Measurements from ENCODE around the gene AHI1. TPM values are rescaled to one million over a fixed set of nuclear protein-coding genes. Genes with fewer than 3 reads are reported as not detected.

The AHI1 gene
- total and polyA plus RNA-seq, 2 donors from 2014 or later, result 9.1 to 28.5 TPM

- no peak for FAIRE-seq
Observed at GRCh38 chr6:135402311-135402710, 95.2 kb downstream of the AHI1 start.

GRCh38 chr6:135397172-135397952 lies 100.2 kb downstream of the AHI1 start:
- H3K27ac ChIP-seq (ENCODE audit: low read depth in 2 of 2, low read length in 2 of 2), result no peak overlapping the region
- no peaks in the 10 kb centered on the region for H3K9me3 ChIP-seq (ENCODE audit: control insufficient read depth in 2 of 3, insufficient read depth in 1 of 3, low read length in 3 of 3)
- H3K36me3 ChIP-seq (ENCODE audit: control insufficient read depth in 2 of 3, insufficient read depth in 3 of 3, low read length in 3 of 3), result no peaks in the 10 kb centered on the region
- no peaks in the 10 kb centered on the region for H3K27me3 ChIP-seq (ENCODE audit: control insufficient read depth, insufficient read depth, low read length)
- H3K4me1 ChIP-seq (ENCODE audit: control insufficient read depth in 2 of 3, insufficient read depth in 2 of 3, low read depth in 1 of 3, low read length in 3 of 3), result no peaks in the 10 kb centered on the region
- no peak for DNase-seq
- FAIRE-seq, result no peak
- TF ChIP-seq CTCF (IDR thresholded peaks at IDR 0.05; ENCODE audit: borderline replicate concordance, extremely low read depth, insufficient read depth), result no peak
- H3K4me3 ChIP-seq (ENCODE audit: low read length in 3 of 3), result no peak overlapping the region
- intact Hi-C loops (cut with DNase I), result no loop called here
- H3K9ac ChIP-seq (ENCODE audit: low read length in 3 of 3), result no peak overlapping the region

More at GRCh38 chr6:135402311-135402710, 95.2 kb downstream of the AHI1 start:
- Histone ChIP-seq H3K4me3 (ENCODE audit: low read length in 3 of 3) (no peak overlapping the region), H3K27me3 (ENCODE audit: control insufficient read depth, insufficient read depth, low read length) (no peaks in the 10 kb centered on the region), H3K9ac (ENCODE audit: low read length in 3 of 3) (no peak overlapping the region), H3K9me3 (ENCODE audit: control insufficient read depth in 2 of 3, insufficient read depth in 1 of 3, low read length in 3 of 3) (no peaks in the 10 kb centered on the region), H3K4me1 (ENCODE audit: control insufficient read depth in 2 of 3, insufficient read depth in 2 of 3, low read depth in 1 of 3, low read length in 3 of 3) (no peaks in the 10 kb centered on the region), H3K36me3 (ENCODE audit: control insufficient read depth in 2 of 3, insufficient read depth in 3 of 3, low read length in 3 of 3) (peaks cover 0 to 4% (median 0%) of the 10 kb centered on the region in 3 donors), H3K27ac (ENCODE audit: low read depth in 2 of 2, low read length in 2 of 2) (no peak overlapping the region)
- no peak for DNase-seq
- no peak for TF ChIP-seq CTCF (IDR thresholded peaks at IDR 0.05; ENCODE audit: borderline replicate concordance, extremely low read depth, insufficient read depth)
- intact Hi-C loops (cut with DNase I), result no loop called here

- no peak overlapping the region for H3K9ac ChIP-seq (ENCODE audit: low read length in 3 of 3)
- no peak for TF ChIP-seq CTCF (IDR thresholded peaks at IDR 0.05; ENCODE audit: borderline replicate concordance, extremely low read depth, insufficient read depth)
- no peaks in the 10 kb centered on the region for H3K27me3 ChIP-seq (ENCODE audit: control insufficient read depth, insufficient read depth, low read length)
- H3K9me3 ChIP-seq (ENCODE audit: control insufficient read depth in 2 of 3, insufficient read depth in 1 of 3, low read length in 3 of 3), result no peaks in the 10 kb centered on the region
- no peak overlapping the region for H3K4me3 ChIP-seq (ENCODE audit: low read length in 3 of 3)
- FAIRE-seq, result no peak
- no peak overlapping the region for H3K27ac ChIP-seq (ENCODE audit: low read depth in 2 of 2, low read length in 2 of 2)
- H3K4me1 ChIP-seq (ENCODE audit: control insufficient read depth in 2 of 3, insufficient read depth in 2 of 3, low read depth in 1 of 3, low read length in 3 of 3), result no peaks in the 10 kb centered on the region
- H3K36me3 ChIP-seq (ENCODE audit: control insufficient read depth in 2 of 3, insufficient read depth in 3 of 3, low read length in 3 of 3), result no peaks in the 10 kb centered on the region
- DNase-seq, result no peak
- intact Hi-C loops (cut with DNase I), result no loop called here
Observed at GRCh38 chr6:135395136-135395535, 102.4 kb downstream of the AHI1 start.
